Mesendoderm (in vitro differentiated cells): ENCODE measurements around the gene KIF2A.

Experiments used
- DNase-seq: peaks from one replicate; pipeline ENCODE4 v3.0.0; 2013
- H2AK5ac ChIP-seq: 2 replicates; pipeline ENCODE4 v1.6.1; 2013; ENCODE audit warnings: low read length, inconsistent platforms
- H2BK120ac ChIP-seq: 2 replicates; pipeline ENCODE4 v1.6.1; 2013; ENCODE audit warnings: low read depth, mild to moderate bottlenecking, low read length, moderate library complexity, mixed read lengths
- H2BK15ac ChIP-seq: replicated peaks from 2 replicates; pipeline ENCODE4 v1.6.1; 2013; ENCODE audit warnings: low read depth, mild to moderate bottlenecking, moderate library complexity
- H2BK5ac ChIP-seq: 2 replicates; pipeline ENCODE4 v1.6.1; 2013; ENCODE audit warnings: low read length, inconsistent platforms
- H3K18ac ChIP-seq: 2 replicates; pipeline ENCODE4 v1.6.1; 2013; ENCODE audit warnings: mild to moderate bottlenecking, low read length, mixed read lengths
- H3K23ac ChIP-seq: one replicate; pipeline ENCODE4 v1.6.1; 2013; ENCODE audit warnings: low read length
- H3K27ac ChIP-seq: 2 replicates; pipeline ENCODE4 v1.5.1; 2013; ENCODE audit warnings: low read depth, mild to moderate bottlenecking, inconsistent platforms, low read length, moderate library complexity
- H3K27me3 ChIP-seq: 2 replicates; pipeline ENCODE4 v1.6.1; 2013; ENCODE audit warnings: low read length, control low read depth, mild to moderate bottlenecking, inconsistent platforms; ENCODE audit not compliant: insufficient read depth, poor library complexity
- H3K36me3 ChIP-seq: 2 replicates; pipeline ENCODE4 v1.6.1; 2013; ENCODE audit warnings: low read length, inconsistent platforms; ENCODE audit not compliant: control insufficient read depth, insufficient read depth
- H3K4ac ChIP-seq: one replicate; pipeline ENCODE4 v1.6.1; 2013; ENCODE audit warnings: low read depth, mild to moderate bottlenecking, low read length, moderate library complexity
- H3K4me1 ChIP-seq: 2 replicates; pipeline ENCODE4 v1.6.1; 2013; ENCODE audit warnings: low read depth, low read length, inconsistent platforms; ENCODE audit not compliant: control insufficient read depth
- H3K4me2 ChIP-seq: 2 replicates; pipeline ENCODE4 v1.6.1; 2013; ENCODE audit warnings: low read length
- H3K4me3 ChIP-seq: 2 replicates; pipeline ENCODE4 v1.5.1; 2013; ENCODE audit warnings: mild to moderate bottlenecking, low read length
- H3K56ac ChIP-seq: one replicate; pipeline ENCODE4 v1.6.1; 2013; ENCODE audit warnings: low read length
- H3K79me1 ChIP-seq: 2 replicates; pipeline ENCODE4 v1.6.1; 2013; ENCODE audit warnings: low read length, inconsistent platforms
- H3K79me2 ChIP-seq: 2 replicates; pipeline ENCODE4 v1.6.1; 2013; ENCODE audit warnings: mild to moderate bottlenecking, low read length; ENCODE audit not compliant: control insufficient read depth, insufficient read depth
- H3K9ac ChIP-seq: 2 replicates; pipeline ENCODE4 v1.6.1; 2013; ENCODE audit warnings: low read length, inconsistent platforms
- H4K5ac ChIP-seq: one replicate; pipeline ENCODE4 v1.6.1; 2013; ENCODE audit warnings: low read length
- H4K8ac ChIP-seq: one replicate; pipeline ENCODE4 v1.6.1; 2013; ENCODE audit warnings: low read depth, mild to moderate bottlenecking, control low read depth, low read length, moderate library complexity
- WGBS: extraction: QIAGEN DNeasy Blood & Tissue Kit; methylation state at CpG from one replicate; pipeline ENCODE4 v1.1.7; 2013; ENCODE audit warnings: low lambda C conversion rate, missing lambda C conversion rate; ENCODE audit not compliant: insufficient coverage; ENCODE audit errors: extremely low coverage; 5-methylcytosine and 5-hydroxymethylcytosine counted together

The KIF2A gene

GRCh38 chr5:62385816-62386400 is 79.9 kb downstream of the KIF2A start:
- WGBS, result no CpG with 5 or more reads among the region's 2 CpGs
- peaks cover 5% of the 10 kb centered on the region for H3K36me3 ChIP-seq

GRCh38 chr5:62386824-62387223 is 80.8 kb downstream of the KIF2A start:
- H2AK5ac ChIP-seq, result no peak overlapping the region
- no peak overlapping the region for H4K5ac ChIP-seq
- no peak overlapping the region for H2BK15ac ChIP-seq
- H3K79me1 ChIP-seq, result no peaks in the 10 kb centered on the region
- no peaks in the 10 kb centered on the region for H3K79me2 ChIP-seq
- H3K4me3 ChIP-seq, result no peak overlapping the region
- no peak overlapping the region for H2BK120ac ChIP-seq
- no peak overlapping the region for H3K56ac ChIP-seq
- no peak overlapping the region for H3K18ac ChIP-seq
- no peak overlapping the region for H3K4me2 ChIP-seq
- peaks cover 5% of the 10 kb centered on the region for H3K36me3 ChIP-seq
- no peak for DNase-seq
- no peaks in the 10 kb centered on the region for H3K4me1 ChIP-seq
- no peak overlapping the region for H3K27ac ChIP-seq
- no peak overlapping the region for H4K8ac ChIP-seq
- no peak overlapping the region for H3K23ac ChIP-seq
- no peaks in the 10 kb centered on the region for H3K27me3 ChIP-seq
- no peak overlapping the region for H3K4ac ChIP-seq
- H3K9ac ChIP-seq, result no peak overlapping the region
- H2BK5ac ChIP-seq, result no peak overlapping the region

More at GRCh38 chr5:62385816-62386400, 79.9 kb downstream of the KIF2A start:
- H3K23ac ChIP-seq, result no peak overlapping the region
- H2BK5ac ChIP-seq, result no peak overlapping the region
- no peak overlapping the region for H3K4me2 ChIP-seq
- H3K27ac ChIP-seq, result no peak overlapping the region
- H3K56ac ChIP-seq, result no peak overlapping the region
- H3K4me3 ChIP-seq, result no peak overlapping the region
- H3K4me1 ChIP-seq, result no peaks in the 10 kb centered on the region
- no peaks in the 10 kb centered on the region for H3K27me3 ChIP-seq
- no peak overlapping the region for H2BK120ac ChIP-seq
- no peak overlapping the region for H3K4ac ChIP-seq
- no peaks in the 10 kb centered on the region for H3K79me2 ChIP-seq
- no peaks in the 10 kb centered on the region for H3K79me1 ChIP-seq
- no peak for DNase-seq
- H2AK5ac ChIP-seq, result no peak overlapping the region
- no peak overlapping the region for H4K8ac ChIP-seq
- no peak overlapping the region for H3K18ac ChIP-seq
- no peak overlapping the region for H4K5ac ChIP-seq
- H3K9ac ChIP-seq, result no peak overlapping the region
- H2BK15ac ChIP-seq, result no peak overlapping the region

- peaks cover 3% of the 10 kb centered on the region for H3K36me3 ChIP-seq
- no peak overlapping the region for H2BK5ac ChIP-seq
- H2AK5ac ChIP-seq, result no peak overlapping the region
Observed at GRCh38 chr5:62395210-62395950, 89.4 kb downstream of the KIF2A start.

GRCh38 chr5:62403411-62404250 is 97.6 kb downstream of the KIF2A start, which contains the start of gene DIMT1:
Gene DIMT1 (minus strand): TSS chr5:62403905. CDS start chr5:62403772, 133 bp downstream.
- Histone ChIP-seq H4K8ac (peak within 1 kb of the TSS; percentile 96), H3K56ac (peak within 1 kb of the TSS; percentile 93), H3K27ac (peak within 1 kb of the TSS; percentile 96), H3K79me2 (peaks cover 3% of the 10 kb centered on the region), H2AK5ac (no peak within 1 kb of the TSS), H2BK15ac (no peak within 1 kb of the TSS), H3K4me2 (peak within 1 kb of the TSS; percentile 60), H3K9ac (peak within 1 kb of the TSS; percentile 91), H3K23ac (peak within 1 kb of the TSS; percentile 30), H3K79me1 (peaks cover 5% of the 10 kb centered on the region), H3K4me3 (peak within 1 kb of the TSS; percentile 89), H4K5ac (peak within 1 kb of the TSS; percentile 5), H3K27me3 (no peaks in the 10 kb centered on the region), H3K4ac (peak within 1 kb of the TSS; percentile 20), H2BK120ac (no peak within 1 kb of the TSS), H3K18ac (peak within 1 kb of the TSS; percentile 35), H3K4me1 (no peaks in the 10 kb centered on the region), H3K36me3 (no peaks in the 10 kb centered on the region), H2BK5ac (peak within 1 kb of the TSS; percentile 36)
- DNase-seq, result peak; percentile 99
- no CpG with 5 or more reads among the region's 66 CpGs for WGBS

More at GRCh38 chr5:62395210-62395950, 89.4 kb downstream of the KIF2A start:
- H3K23ac ChIP-seq, result no peak overlapping the region
- H3K27ac ChIP-seq, result no peak overlapping the region
- DNase-seq, result no peak
- no peak overlapping the region for H4K8ac ChIP-seq
- WGBS, result no CpG with 5 or more reads among the region's 5 CpGs
- H3K79me1 ChIP-seq, result no peaks in the 10 kb centered on the region
- no peak overlapping the region for H2BK120ac ChIP-seq
- no peaks in the 10 kb centered on the region for H3K79me2 ChIP-seq
- H3K4me2 ChIP-seq, result no peak overlapping the region
- no peak overlapping the region for H4K5ac ChIP-seq
- H2BK15ac ChIP-seq, result no peak overlapping the region
- no peak overlapping the region for H3K9ac ChIP-seq
- no peaks in the 10 kb centered on the region for H3K27me3 ChIP-seq
- H3K4me3 ChIP-seq, result no peak overlapping the region
- H3K4ac ChIP-seq, result no peak overlapping the region
- H3K4me1 ChIP-seq, result no peaks in the 10 kb centered on the region
- H3K56ac ChIP-seq, result no peak overlapping the region
- H3K18ac ChIP-seq, result no peak overlapping the region

GRCh38 chr5:62412549-62413329 is 106.7 kb downstream of the KIF2A start, which contains the start of gene IPO11:
Gene IPO11 (plus strand): TSS chr5:62412763. CDS start chr5:62437280, 24,517 bp downstream.
- Histone ChIP-seq H3K4ac (peak within 1 kb of the TSS; percentile 37), H3K36me3 (no peaks in the 10 kb centered on the region), H3K79me1 (no peaks in the 10 kb centered on the region), H4K5ac (peak within 1 kb of the TSS; percentile 44), H2BK5ac (no peak within 1 kb of the TSS), H3K79me2 (peaks cover 36% of the 10 kb centered on the region), H3K27me3 (no peaks in the 10 kb centered on the region), H2BK15ac (no peak within 1 kb of the TSS), H3K9ac (peak within 1 kb of the TSS; percentile 86), H3K23ac (no peak within 1 kb of the TSS), H3K4me3 (peak within 1 kb of the TSS; percentile 97), H3K4me2 (peak within 1 kb of the TSS; percentile 92), H3K27ac (no peak within 1 kb of the TSS), H3K18ac (no peak within 1 kb of the TSS), H2BK120ac (no peak within 1 kb of the TSS), H3K4me1 (peaks cover 2% of the 10 kb centered on the region), H2AK5ac (no peak within 1 kb of the TSS), H4K8ac (no peak within 1 kb of the TSS), H3K56ac (peak within 1 kb of the TSS; percentile 93)
- peak; percentile 100 for DNase-seq
- no CpG with 5 or more reads among the region's 66 CpGs for WGBS
